ENCODE results near the gene METTL2B. TPM values are rescaled to one million over a fixed set of nuclear protein-coding genes. Genes with fewer than 3 reads are reported as not detected.
"Not testable (repeated sequence)": the region's sequence is repeated elsewhere in the genome, so short reads cannot be mapped to it uniquely, and the experiment has no call there.

The METTL2B gene
- total RNA-seq (10 to 100 TPM; 11.3 to 31.3 (median 20.3) TPM), polyA plus RNA-seq (10 to 100 TPM in 1 of 2 donors, 1 to 10 TPM in 1; 9.5 to 23.4 TPM)
- long read RNA-seq, donor 1, transcript METTL2B-206 (8 exons, 1,590 nt), result minor isoform, 20 of 85 reads
- long read RNA-seq, donor 1, transcript METTL2B-201 (9 exons, 2,182 nt), result major isoform, 40 of 85 reads
- long read RNA-seq, donor 1, partial matches to known transcripts, result 8 of 85 reads
- long read RNA-seq, donor 1, other reads (novel, unspliced or antisense), result 17 of 85 reads
- long read RNA-seq, donor 2, partial matches to known transcripts, result 0 of 4 reads
- long read RNA-seq, donor 2, other reads (novel, unspliced or antisense), result 0 of 4 reads
- long read RNA-seq, donor 3, partial matches to known transcripts, result 0 of 10 reads
- long read RNA-seq, donor 3, other reads (novel, unspliced or antisense), result 6 of 10 reads

DNA sequence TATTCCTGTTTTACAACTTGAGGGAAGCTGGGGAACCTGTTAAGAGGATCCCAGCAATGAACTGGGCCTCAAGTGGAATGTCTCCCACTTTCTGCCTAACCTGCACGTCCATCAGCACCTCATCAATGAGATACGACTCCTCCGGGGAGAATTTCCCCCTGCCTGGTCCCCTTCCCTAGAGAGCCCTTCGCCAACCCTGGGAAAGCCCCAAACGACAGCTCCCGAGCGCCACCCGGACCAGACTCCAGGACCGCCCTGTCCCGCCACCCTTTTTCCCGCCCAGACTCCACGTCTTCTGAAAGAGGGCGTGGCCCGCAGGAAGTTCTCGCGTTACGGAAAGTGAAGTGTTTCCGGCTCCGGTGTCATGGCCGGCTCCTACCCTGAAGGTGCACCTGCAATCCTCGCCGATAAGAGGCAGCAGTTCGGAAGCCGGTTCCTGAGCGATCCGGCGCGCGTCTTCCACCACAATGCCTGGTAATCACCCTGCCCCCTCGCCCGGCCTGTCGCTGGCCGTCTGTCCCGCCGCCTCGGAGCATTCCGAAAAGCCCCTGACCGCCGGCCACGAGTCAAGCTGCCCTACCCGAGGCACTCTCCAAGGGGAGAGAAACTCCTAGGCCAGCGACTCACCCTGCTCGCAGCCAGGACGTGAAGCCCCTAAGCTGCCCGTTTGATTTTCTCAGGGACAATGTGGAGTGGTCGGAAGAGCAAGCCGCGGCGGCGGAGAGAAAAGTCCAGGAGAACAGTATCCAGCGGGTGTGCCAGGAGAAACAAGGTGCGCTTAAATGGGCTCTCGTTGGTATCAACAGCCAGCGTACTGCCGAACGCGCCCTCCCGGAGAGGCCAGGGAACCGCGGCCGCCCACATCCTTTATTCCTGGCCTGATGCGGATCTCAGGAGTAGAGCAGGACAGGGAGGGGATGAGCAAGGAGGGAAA lies at the start of gene METTL2B:
TSS of gene METTL2B (plus strand) at position 347 of the 934 bp plus-strand sequence. CDS start at position 365, 18 bp downstream.
- peak; percentile 80 to 89 (median 86) for DNase-seq
- not testable (repeated sequence) for H3K4me1 ChIP-seq (ENCODE audit: insufficient read depth); H3K27me3 ChIP-seq; H3K36me3 ChIP-seq; H3K9me3 ChIP-seq
- peak in 1 of 3 donors; percentile 23 for TF ChIP-seq CTCF (IDR thresholded peaks at IDR 0.05)
- peak; percentile 43 for TF ChIP-seq POLR2A (IDR thresholded peaks at IDR 0.05)
- 0 to 1% (median 0%) methylated on average over 60 to 62 of the region's 62 CpGs for WGBS, 3 donors
- intact Hi-C loops (cut with DNase I), result loop anchor here in 2 of 4 donors (5.0 to 10.0 kb wide), 2 partner anchors 406 to 408 kb away; no protein-coding TSS in a partner anchor
- H3K4me3 ChIP-seq, result peak within 1 kb of the TSS; percentile 78
- H3K27ac ChIP-seq, result peak within 1 kb of the TSS in 1 of 2 donors; percentile 58

- no peaks in the 10 kb centered on the region for H3K9me3 ChIP-seq
- H3K4me1 ChIP-seq (ENCODE audit: insufficient read depth), result no peaks in the 10 kb centered on the region
- no peak overlapping the region for H3K4me3 ChIP-seq
- no peaks in the 10 kb centered on the region for H3K27me3 ChIP-seq
- TF ChIP-seq CTCF (IDR thresholded peaks at IDR 0.05) (peak; percentile 51 to 94 (median 84)), POLR2A (IDR thresholded peaks at IDR 0.05) (no peak)
- peak in 1 of 5 donors; percentile 37 for DNase-seq
- H3K36me3 ChIP-seq, result no peaks in the 10 kb centered on the region
- no peak overlapping the region for H3K27ac ChIP-seq
- 8 to 13% (median 9%) methylated on average over 7 of the region's 7 CpGs for WGBS, 3 donors
- intact Hi-C loops (cut with DNase I), result loop anchor here (2.0 to 5.0 kb wide), 5 partner anchors 29 to 35 kb away; no protein-coding TSS in a partner anchor
Observed at GRCh38 chr7:128427289-128427891, 49.2 kb upstream of the METTL2B start.

GRCh38 chr7:128430207-128430606 lies 46.3 kb upstream of the METTL2B start:
- Histone ChIP-seq H3K4me3 (no peak overlapping the region), H3K36me3 (no peaks in the 10 kb centered on the region), H3K9me3 (no peaks in the 10 kb centered on the region), H3K27me3 (no peaks in the 10 kb centered on the region), H3K4me1 (ENCODE audit: insufficient read depth) (no peaks in the 10 kb centered on the region), H3K27ac (no peak overlapping the region)
- TF ChIP-seq CTCF (IDR thresholded peaks at IDR 0.05) (no peak), POLR2A (IDR thresholded peaks at IDR 0.05) (no peak), EP300 (IDR thresholded peaks at IDR 0.05) (no peak)
- no peak for DNase-seq
- 61 to 72% (median 68%) methylated on average over 3 of the region's 3 CpGs for WGBS, 3 donors
- intact Hi-C loops (cut with DNase I), result no loop called here

DNA sequence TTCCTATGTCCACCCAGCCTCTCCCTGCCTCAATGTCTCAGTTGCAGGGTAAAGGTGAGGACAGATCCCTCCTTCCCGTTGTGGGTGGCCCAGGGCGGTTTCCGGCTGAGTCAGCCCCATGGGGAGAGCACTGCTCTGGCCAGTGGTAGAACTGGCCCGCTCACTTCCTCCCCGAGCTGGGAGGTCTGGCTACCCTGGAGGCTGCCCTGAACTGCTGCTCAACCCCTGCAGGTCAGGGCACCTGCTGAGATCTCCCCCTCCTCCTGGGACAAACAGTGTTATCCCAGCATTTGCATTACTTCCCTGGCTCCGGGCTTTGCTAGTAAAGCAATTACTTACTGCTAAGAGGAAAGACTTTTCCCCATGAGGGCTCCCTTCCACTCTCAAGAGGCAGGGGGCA lies 45.3 kb upstream of the METTL2B start:
- Histone ChIP-seq H3K36me3 (no peaks in the 10 kb centered on the region), H3K9me3 (no peaks in the 10 kb centered on the region), H3K4me1 (ENCODE audit: insufficient read depth) (no peaks in the 10 kb centered on the region), H3K4me3 (no peak overlapping the region), H3K27me3 (no peaks in the 10 kb centered on the region), H3K27ac (no peak overlapping the region)
- intact Hi-C loops (cut with DNase I), result no loop called here
- no peak for TF ChIP-seq POLR2A (IDR thresholded peaks at IDR 0.05)
- TF ChIP-seq EP300 (IDR thresholded peaks at IDR 0.05), result no peak
- TF ChIP-seq CTCF (IDR thresholded peaks at IDR 0.05), result no peak
- DNase-seq, result no peak
- WGBS, 3 donors, result 47 to 52% (median 51%) methylated on average over 6 of the region's 6 CpGs

Measured in ovary (tissue), 10 donors.